Measurements from ENCODE around the gene RGS7.

- TF ChIP-seq CTCF (IDR thresholded peaks at IDR 0.05; ENCODE audit: control extremely low read depth in 1 of 3, insufficient read depth in 1 of 3, low read depth in 1 of 3, low read length in 3 of 3) (no peak), EZH2 (IDR thresholded peaks at IDR 0.05; ENCODE audit: low read depth, low read length, severe bottlenecking) (no peak), HDAC2 (IDR thresholded peaks at IDR 0.05; ENCODE audit: borderline replicate concordance in 1 of 2, low read depth in 2 of 2, low read length in 2 of 2) (no peak), RAD21 (IDR thresholded peaks at IDR 0.05 in 1 of 2, conservative IDR thresholded peaks at IDR 0.05 in 1 of 2; ENCODE audit: low read depth in 2 of 2, low read length in 2 of 2) (no peak), ATF2 (IDR thresholded peaks at IDR 0.05; ENCODE audit: low read length) (no peak), ATF3 (IDR thresholded peaks at IDR 0.05; ENCODE audit: insufficient read depth, low read depth, low read length) (no peak), YY1 (IDR thresholded peaks at IDR 0.05; ENCODE audit: low read depth, low read length) (no peak), SIX5 (IDR thresholded peaks at IDR 0.05; ENCODE audit: low read depth, low read length) (no peak), CEBPB (IDR thresholded peaks at IDR 0.05; ENCODE audit: low read depth, low read length) (no peak)
Measured at GRCh38 chr1:240878631-240879030, 478.4 kb downstream of the RGS7 start.
